ENCODE data around the gene CD28.

DNA sequence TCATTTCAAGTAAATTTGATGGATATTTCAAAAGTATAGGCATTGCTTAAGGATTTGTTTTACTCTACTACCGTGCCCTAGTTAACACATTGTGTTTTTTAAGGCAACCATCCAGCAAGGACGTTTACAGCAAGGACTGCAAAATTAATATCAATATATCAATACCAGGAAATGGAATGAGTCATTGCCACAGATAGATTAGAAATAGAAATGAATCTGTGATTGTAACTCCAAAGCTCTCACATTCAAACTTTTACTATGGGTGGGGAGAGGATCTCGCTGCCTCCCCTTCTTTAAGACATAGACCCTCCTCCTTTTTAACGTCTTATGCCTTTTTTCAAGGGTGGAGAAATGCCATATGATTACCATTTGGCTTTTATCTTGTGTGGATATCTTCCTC is 3.8 kb downstream of the CD28 start:
- TF ChIP-seq, protein P1, sequence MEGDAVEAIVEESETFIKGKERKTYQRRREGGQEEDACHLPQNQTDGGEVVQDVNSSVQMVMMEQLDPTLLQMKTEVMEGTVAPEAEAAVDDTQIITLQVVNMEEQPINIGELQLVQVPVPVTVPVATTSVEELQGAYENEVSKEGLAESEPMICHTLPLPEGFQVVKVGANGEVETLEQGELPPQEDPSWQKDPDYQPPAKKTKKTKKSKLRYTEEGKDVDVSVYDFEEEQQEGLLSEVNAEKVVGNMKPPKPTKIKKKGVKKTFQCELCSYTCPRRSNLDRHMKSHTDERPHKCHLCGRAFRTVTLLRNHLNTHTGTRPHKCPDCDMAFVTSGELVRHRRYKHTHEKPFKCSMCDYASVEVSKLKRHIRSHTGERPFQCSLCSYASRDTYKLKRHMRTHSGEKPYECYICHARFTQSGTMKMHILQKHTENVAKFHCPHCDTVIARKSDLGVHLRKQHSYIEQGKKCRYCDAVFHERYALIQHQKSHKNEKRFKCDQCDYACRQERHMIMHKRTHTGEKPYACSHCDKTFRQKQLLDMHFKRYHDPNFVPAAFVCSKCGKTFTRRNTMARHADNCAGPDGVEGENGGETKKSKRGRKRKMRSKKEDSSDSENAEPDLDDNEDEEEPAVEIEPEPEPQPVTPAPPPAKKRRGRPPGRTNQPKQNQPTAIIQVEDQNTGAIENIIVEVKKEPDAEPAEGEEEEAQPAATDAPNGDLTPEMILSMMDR (IDR thresholded peaks at IDR 0.05): no peak
- no peak for TF ChIP-seq ZFX (IDR thresholded peaks at IDR 0.05; ENCODE audit: borderline replicate concordance)

All from 22Rv1 (cell line).